ENCODE results near the gene ENTPD2. TPM values are rescaled to one million over a fixed set of nuclear protein-coding genes. Genes with fewer than 3 reads are reported as not detected.

Gene ENTPD2
- total and polyA plus RNA-seq, 12 donors = 0.28 to 1.7 (median 0.49) TPM; not detected in 6

- Histone ChIP-seq H3K27ac (no peak overlapping the region), H3K27me3 (no peaks in the 10 kb centered on the region), H3K36me3 (replicated peaks in 1 of 2) (no peaks in the 10 kb centered on the region), H3K4me3 (no peak overlapping the region), H3K4me1 (replicated peaks in 1 of 2) (peaks cover 3 to 13% of the 10 kb centered on the region in 2 donors), H3K9me3 (replicated peaks in 1 of 3) (no peaks in the 10 kb centered on the region)
- intact Hi-C loops (cut with DNase I) = loop anchor here in 1 of 2 donors (5.0 kb wide), 1 partner anchor 66 kb away; no protein-coding TSS in a partner anchor
- TF ChIP-seq POLR2A (IDR thresholded peaks at IDR 0.05) (no peak), CTCF (IDR thresholded peaks at IDR 0.05) (no peak)
- WGBS, 4 donors = 83 to 93% (median 91%) methylated on average over 3 to 15 of the region's 15 CpGs
- DNase-seq = no peak
These were observed 30.3 kb downstream of the ENTPD2 start for GRCh38 chr9:137023583-137023991.

GRCh38 chr9:137023157-137023556, 30.7 kb downstream of the ENTPD2 start:
- no peak overlapping the region for H3K4me3 ChIP-seq
- intact Hi-C loops (cut with DNase I) = loop anchor here in 1 of 2 donors (5.0 kb wide), 1 partner anchor 66 kb away; no protein-coding TSS in a partner anchor
- H3K36me3 ChIP-seq (replicated peaks in 1 of 2) = no peaks in the 10 kb centered on the region
- H3K27ac ChIP-seq = peak overlapping the region in 1 of 5 donors; percentile 10
- WGBS, 4 donors = 71 to 79% (median 75%) methylated on average over 6 to 7 of the region's 7 CpGs
- no peaks in the 10 kb centered on the region for H3K27me3 ChIP-seq
- peaks cover 0 to 10% of the 10 kb centered on the region in 2 donors for H3K4me1 ChIP-seq (replicated peaks in 1 of 2)
- TF ChIP-seq POLR2A (IDR thresholded peaks at IDR 0.05) = no peak
- TF ChIP-seq CTCF (IDR thresholded peaks at IDR 0.05) = no peak
- DNase-seq = no peak
- no peaks in the 10 kb centered on the region for H3K9me3 ChIP-seq (replicated peaks in 1 of 3)

- Histone ChIP-seq H3K4me1 (replicated peaks in 1 of 2) (peaks cover 0 to 10% of the 10 kb centered on the region in 2 donors), H3K4me3 (no peak overlapping the region), H3K27ac (peak overlapping the region in 1 of 5 donors; percentile 22), H3K36me3 (replicated peaks in 1 of 2) (peaks cover 0 to 4% of the 10 kb centered on the region in 2 donors), H3K27me3 (no peaks in the 10 kb centered on the region), H3K9me3 (replicated peaks in 1 of 3) (no peaks in the 10 kb centered on the region)
- TF ChIP-seq POLR2A (IDR thresholded peaks at IDR 0.05) (no peak), CTCF (IDR thresholded peaks at IDR 0.05) (no peak)
- intact Hi-C loops (cut with DNase I) = loop anchor here in 1 of 2 donors (5.0 kb wide), 1 partner anchor 65 kb away; no protein-coding TSS in a partner anchor
- 85 to 94% (median 92%) methylated on average over 10 to 23 of the region's 23 CpGs for WGBS, 4 donors
- DNase-seq = no peak
These were observed 31.2 kb downstream of the ENTPD2 start for GRCh38 chr9:137022662-137023008.

- WGBS, 4 donors = 45 to 53% (median 51%) methylated on average over 20 to 30 of the region's 30 CpGs
- Histone ChIP-seq H3K36me3 (replicated peaks in 1 of 2) (peaks cover 0 to 9% of the 10 kb centered on the region in 2 donors), H3K9me3 (replicated peaks in 1 of 3) (no peaks in the 10 kb centered on the region), H3K27ac (peak overlapping the region in 1 of 5 donors; percentile 22), H3K27me3 (no peaks in the 10 kb centered on the region), H3K4me1 (replicated peaks in 1 of 2) (peaks cover 0 to 5% of the 10 kb centered on the region in 2 donors), H3K4me3 (no peak overlapping the region)
- peak; percentile 62 to 92 (median 90) for DNase-seq
- no peak for TF ChIP-seq CTCF (IDR thresholded peaks at IDR 0.05)
- no peak for TF ChIP-seq POLR2A (IDR thresholded peaks at IDR 0.05)
- intact Hi-C loops (cut with DNase I) = loop anchor here in 1 of 2 donors (5.0 kb wide), 1 partner anchor 65 kb away; no protein-coding TSS in a partner anchor
These were observed 31.7 kb downstream of the ENTPD2 start for GRCh38 chr9:137021979-137022661.

All from adrenal gland (tissue), 12 donors.